CD4-positive, alpha-beta T cell treated with Interleukin-10 for 1 hour (primary cell): Measurements from ENCODE around the gene RCBTB1.
"Not testable (repeated sequence)": the region's sequence is repeated elsewhere in the genome, so short reads cannot be mapped to it uniquely, and the experiment has no call there.

Experiments
- DNase-seq: peaks from one replicate; pipeline ENCODE4 v3.0.0-alpha.2; 2020

Gene RCBTB1

DNA sequence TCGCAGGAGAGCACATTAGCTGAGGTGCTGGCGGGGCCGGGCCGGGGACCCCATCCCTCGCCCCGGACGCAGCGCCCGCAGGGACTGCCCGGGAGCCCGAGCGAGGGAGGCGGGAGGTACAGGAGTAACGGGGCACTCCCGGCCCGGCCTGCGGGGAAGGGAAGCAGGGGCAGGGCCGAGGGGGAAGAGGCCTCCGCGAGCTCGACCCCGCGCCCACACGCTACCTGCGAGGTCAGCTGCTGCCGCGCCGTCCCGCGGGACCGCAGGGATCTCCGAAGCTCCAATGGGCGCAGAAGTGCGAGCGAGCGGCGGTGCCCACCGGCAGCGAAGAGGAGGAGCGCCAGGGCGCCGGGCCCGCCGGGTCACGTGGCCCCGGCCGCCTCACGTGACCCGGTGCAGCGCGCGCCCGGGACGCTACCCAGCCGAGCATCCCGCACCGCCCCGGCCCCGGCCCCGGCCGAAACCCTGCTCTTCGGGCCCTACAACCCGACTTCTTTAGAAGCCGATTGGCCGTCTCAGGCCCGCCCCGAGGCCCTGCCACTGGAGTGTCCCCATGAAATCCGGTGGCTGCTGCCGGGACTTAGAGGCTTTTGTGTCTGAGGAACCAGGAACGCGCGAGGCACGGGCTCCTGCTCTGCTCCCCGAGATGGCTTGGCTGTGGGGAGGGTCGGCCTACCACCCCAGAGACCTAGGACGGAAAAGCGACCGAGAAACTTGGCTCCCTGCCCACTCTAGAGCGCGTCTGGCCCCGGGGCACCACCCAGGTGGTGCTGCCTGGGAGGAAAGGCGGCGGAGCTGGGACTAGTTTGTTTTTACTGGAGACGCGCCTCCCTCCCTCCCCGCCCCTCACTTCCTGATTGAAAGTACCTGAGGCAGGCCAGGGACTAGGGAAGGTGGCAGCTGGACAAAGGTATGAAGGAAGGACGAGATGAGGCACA is at the start of gene RCBTB1:
RCBTB1 (minus strand) TSS at position 339 of the 938 bp plus-strand sequence. CDS start 18,279 bp downstream, outside the sequence.
- DNase-seq, result peak; percentile 74

DNA sequence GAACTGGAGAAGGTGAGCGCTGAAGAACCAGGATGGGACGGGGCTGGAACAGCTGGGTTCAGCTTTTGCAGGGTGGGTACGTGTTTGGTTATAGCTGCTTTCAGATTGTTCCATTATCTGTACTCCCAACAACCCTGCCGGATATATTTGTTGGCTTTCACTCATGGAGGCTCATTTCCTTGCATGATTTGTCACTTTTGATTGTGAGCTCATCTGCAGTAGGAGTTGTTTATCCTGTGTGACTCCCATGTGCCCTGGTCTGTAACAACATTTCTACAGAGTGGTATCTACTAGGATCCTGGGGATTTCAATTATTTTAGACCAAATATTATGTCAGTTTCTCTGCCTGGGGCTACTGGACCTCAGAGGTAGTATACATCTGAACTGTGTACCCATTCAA is 48.4 kb upstream of the RCBTB1 start:
- no peak for DNase-seq

DNA sequence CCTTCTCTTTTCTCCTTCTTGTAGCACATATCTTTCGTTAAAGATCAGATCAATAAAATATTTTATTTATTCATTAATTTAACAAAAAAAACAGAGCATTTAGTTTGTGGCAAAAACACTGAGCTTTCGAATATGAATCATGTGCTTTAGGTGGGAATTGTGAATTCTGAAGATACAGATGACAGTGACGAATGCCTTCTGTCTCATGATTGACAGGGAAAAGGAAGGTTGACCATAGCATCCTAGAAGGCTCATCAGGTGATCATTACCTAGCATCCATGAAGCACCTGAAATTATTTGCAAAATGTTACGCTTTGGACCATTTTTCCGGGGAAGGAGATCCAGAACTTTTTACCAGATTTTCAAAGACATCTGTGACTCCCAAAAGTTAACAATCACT is 46.8 kb upstream of the RCBTB1 start:
- DNase-seq, result no peak

DNA sequence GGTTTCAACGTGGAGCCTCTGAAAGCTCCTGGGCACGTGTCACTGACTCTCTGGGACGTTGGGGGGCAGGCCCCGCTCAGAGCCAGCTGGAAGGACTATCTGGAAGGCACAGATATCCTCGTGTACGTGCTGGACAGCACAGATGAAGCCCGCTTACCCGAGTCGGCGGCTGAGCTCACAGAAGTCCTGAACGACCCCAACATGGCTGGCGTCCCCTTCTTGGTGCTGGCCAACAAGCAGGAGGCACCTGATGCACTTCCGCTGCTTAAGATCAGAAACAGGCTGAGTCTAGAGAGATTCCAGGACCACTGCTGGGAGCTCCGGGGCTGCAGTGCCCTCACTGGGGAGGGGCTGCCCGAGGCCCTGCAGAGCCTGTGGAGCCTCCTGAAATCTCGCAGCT is 45.2 kb upstream of the RCBTB1 start:
- DNase-seq, result no peak

DNA sequence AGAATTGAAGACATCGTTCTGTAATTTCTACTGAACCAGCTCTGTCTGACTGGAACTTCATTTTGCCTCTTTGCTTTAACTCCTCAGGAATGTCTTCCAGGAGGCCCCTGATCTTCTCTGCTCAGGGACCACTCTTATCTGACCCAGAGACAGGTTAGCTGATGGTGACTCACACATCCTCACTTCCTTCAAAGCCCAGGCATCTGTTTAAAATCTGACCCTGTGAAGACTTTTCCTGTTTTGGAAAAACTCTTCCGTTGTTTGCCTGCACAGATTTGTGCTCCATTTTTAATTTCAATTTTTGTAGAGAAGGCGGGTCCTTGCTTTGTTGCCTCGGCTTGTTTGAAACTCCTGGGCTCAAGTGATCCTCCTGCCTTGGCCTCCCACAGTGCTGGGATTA is 44.6 kb upstream of the RCBTB1 start:
- DNase-seq, result no peak

DNA sequence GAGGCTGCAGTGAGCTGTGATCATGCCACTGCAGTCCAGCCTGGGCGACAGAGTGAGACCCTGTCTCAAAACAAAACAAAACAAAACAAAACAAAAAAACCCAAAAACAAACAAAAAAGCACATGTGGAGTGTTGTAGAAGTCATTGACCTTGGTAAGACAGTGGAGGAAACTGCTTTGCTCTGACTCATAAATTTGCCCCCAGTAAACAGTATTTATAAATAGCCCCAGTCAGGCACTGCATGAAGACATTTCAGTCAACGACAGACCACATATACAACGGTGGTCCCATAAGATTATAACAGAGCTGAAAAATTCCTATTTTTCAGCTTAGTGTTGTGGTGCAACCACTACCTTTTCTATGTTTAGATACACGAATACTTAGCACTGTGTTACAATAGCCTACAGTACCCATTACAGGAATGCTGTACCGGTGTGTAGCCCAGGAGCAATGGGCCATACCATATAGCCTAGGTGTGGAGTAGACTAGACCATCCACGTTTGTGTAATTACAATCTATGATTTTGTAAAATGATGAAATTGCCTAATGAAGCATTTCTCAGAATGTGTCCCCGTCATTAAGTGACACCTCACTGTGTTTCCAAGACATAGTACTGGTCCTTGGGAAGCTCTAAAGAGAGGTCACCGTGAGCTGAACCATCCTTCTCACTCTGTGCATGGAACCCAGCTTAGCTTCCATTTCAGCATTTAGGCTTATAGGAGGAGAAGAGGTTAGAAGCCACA is 44.0 kb upstream of the RCBTB1 start:
- DNase-seq, result no peak

DNA sequence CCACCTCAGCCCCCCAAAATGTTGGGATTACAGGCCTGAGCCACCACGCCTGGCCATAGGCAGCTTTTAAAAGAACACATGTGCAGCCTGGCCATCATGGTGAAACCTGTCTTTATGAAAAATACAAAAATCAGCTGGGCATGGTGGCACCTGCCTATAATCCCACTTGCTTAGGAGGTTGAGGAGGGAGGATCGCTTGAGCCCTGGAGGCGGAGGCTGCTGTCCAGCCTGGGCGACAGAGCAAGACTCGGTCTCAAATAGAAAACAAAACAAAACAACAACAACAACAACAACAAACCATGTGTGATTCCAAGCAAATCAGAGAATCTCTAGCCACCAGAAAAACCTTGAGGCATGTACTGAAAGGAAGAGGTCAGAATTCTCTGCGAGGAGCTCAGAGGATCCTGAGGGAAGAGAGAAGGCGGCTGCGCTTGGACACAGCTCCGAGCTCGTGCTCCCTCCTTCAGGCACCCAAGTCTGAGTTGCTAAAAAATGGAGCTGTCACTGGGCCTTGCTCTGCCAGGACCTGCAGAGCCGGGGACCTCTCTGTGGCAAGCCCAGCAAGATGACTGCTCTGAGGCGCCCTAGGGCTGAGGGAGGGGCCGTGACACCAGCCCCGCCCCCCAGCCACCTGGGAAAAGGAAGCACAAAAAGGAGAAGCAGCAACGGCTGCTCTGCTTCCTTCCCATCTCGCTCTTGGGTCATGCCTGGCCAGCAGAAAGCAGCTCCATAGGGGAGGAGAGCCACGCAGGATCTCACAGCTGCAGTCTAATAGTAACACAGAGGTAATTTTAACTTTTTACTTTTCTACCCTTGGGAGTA is 42.7 kb upstream of the RCBTB1 start, which contains the start of gene ARL11:
ARL11 (plus strand) TSS at position 677 of the 822 bp plus-strand sequence. CDS start 1,941 bp downstream, outside the sequence.
- DNase-seq, result peak; percentile 34

DNA sequence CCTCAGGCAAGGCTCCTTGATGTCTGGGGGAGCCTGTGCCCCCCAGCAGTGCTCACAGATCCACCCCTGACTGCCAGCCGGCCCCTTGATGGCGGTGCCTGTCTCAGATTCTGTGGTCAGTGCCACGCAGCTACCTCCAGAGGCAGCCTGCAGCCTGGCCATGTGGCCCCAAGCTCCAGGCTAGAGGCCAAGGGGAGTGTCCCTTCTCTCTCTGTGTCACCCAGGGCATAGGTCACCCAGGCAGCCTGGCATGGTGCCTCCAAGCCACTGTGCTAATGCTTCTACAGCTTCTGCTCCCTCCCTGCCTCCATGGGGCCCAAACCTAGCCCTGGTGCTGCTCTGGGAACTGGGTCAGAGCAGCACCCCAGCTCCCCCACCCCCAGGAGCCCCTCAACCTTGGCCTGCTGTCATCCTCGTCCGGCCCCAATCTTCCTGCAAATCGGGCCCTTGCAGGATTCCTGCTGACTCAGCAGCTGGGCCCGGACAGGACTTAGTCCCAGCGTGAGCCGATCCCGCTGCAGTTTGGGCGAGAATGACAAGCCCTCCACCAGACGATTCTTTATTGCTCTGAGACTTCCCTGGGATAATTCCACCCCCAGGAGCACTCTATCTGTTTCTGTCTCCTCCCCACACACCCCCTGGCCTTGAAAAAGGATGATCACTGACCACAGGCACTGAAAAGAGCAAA is 40.2 kb upstream of the RCBTB1 start:
- DNase-seq, result no peak

DNA sequence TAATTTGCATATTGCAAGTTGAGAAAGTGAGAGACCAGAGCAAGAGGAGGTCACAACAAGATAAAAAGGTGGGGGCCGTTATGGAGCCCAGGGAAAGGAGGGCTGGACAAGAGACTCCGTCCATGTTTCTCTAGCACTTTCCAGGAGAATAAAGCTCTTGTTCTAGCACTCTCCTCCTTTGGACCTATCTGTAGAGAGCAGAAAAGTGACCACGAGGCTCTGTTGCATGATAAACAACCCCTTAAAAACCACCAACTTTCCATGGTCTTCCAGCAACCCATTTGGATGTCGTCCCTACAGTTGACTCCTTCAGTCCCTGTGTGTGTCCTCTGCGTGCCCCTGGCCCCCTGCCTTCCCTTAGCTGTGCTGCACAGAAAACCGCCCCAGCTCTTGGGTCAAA is 38.9 kb upstream of the RCBTB1 start:
- no peak for DNase-seq

DNA sequence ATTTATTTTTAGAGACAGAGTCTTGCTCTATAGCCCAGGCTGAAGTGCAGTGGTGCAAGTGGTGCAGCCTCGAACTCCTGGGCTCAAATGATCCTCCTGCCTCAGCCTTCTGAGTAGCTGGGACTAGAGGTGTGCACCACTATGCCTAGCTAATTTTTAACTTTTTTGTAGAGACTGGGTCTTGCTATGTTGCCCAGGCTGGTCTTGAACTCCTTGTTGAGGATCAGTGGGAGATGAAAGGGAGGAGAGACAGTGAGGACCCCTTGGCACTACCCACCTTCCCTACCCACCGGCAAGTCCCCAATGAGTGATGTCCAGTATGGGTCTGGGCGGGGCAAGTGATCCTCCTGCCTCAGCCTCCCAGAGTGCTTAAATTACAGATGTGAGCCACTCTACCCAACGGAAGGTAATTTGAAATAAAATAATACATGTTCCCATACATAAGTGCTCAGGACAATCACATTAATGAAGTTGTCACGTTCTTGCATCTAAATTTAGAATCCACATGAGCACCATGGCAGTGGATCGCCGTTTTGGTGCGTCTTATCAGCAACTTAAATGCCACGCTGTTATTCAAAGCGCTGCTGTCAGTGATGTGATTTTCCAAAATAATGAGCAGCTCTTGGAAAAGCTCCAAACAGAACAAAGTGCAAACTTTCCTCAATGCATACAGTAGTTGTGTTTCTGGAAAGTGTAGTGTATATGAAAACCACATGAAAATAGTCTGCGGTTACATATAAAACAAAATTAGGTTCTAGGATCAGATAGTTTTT is 37.0 kb upstream of the RCBTB1 start:
- DNase-seq, result no peak

DNA sequence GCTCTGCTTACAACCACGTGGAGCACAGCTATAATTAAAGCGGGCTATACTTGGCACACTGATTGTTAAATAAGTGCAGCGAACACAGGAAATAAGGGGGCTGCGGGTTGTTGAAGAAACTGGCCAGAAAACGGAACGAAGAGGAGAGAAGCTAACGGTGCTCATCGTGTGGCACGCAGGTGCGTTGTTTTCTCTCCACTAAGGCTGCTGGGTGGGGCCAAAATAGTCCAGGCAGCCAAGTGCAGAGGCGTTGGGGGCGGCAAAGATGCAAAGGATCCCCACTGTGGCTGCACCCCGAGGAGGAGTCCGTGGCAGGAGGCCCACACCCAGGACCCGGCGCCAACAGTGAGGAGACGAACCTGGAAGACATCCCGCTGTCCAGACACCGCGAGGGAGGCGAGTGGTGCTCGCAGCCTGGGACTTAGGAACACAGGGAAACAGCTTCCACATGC is 34.8 kb upstream of the RCBTB1 start:
- no peak for DNase-seq

DNA sequence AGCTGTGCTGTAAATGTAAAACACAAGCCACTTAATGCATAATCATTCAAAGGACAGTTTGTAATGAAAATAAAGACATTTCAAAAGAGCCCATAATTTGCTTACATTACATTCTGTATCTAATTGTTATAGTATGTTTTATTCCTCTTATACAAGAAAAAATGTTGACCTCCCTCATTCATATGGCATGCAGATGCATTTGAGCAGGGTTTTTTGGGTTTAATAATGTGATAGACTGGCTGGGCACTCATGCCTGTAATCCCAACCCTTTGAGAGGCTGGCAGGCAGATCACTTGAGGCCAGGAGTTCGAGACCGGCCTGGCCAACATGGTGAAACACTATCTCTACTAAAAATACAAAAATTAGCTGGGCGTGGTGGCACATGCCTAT is 31.3 kb upstream of the RCBTB1 start:
- no peak for DNase-seq

DNA sequence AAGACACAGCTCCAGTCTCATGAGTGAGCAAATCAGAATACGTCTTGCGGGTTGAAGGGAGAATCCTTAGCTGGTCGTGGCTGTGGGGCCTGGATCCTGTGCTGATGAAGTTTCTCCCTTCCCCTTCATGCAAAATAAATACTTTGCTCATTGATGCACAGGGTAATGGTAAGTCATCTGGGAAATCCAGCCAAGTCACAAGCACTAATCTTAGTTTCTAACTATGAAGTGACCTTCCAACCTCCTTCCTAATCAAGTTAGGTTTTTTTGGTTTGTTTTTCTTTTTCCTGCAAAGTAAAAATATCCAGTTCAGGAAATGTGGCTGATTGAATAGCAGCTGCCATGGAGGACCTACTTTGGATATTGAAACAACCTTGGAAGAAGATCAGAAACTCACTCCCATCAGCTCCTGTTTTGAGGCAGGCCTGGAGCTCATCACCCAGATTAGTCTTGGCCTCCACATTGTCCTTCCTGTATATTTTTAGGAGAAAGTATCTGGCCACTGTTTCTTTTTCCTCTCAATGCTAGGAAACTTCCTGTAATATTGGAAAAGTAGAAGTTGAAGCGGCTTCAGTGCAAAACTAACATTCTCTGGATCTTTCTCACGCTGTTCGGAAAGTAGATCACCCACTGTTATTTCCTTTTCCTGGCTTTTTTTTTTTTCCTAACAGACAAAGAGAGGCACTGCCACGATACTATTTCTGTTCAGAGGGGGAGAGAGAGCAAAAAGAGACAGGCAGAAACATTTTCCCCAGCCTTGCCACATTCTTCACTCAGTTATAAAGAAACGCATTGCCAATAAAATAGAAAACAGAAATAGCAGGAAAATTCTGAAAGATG is 30.7 kb upstream of the RCBTB1 start:
- no peak for DNase-seq

DNA sequence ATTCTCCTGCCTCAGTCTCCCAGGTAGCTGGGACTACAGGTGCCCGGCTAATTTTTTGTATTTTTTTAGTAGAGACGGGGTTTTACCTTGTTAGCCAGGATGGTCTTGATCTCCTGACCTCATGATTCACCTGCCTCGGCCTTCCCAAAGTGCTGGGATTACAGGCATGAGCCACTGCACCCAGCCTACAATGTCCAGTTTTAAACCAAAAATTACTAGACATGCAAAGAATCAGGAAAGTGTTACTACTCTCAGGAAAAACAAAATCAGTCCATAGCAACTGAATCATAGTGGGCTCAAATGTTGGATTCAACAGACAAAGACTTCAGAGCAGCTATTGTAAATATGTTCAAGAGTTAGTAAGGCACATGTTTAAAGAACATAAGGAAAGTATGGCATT is 26.7 kb upstream of the RCBTB1 start:
- not testable (repeated sequence) for DNase-seq

DNA sequence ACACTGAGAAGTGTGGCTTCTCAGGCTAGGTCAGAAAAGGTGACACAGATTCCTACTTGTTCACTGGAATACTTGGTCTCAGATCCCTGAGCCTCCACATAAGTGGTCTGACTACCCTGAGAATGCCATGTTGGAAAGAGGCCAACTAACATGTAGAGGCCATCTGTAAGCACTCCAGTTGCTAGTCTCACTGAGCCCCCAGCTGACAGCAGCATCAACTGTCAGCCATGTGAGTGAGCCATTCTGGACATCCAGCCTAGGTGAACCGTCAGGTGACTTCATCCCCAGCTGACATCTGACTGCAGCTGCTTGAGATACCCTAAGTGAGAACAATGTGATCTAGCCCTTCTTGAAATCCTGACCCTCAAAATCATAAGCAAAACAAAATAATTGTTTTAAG is 24.8 kb upstream of the RCBTB1 start:
- DNase-seq, result no peak

DNA sequence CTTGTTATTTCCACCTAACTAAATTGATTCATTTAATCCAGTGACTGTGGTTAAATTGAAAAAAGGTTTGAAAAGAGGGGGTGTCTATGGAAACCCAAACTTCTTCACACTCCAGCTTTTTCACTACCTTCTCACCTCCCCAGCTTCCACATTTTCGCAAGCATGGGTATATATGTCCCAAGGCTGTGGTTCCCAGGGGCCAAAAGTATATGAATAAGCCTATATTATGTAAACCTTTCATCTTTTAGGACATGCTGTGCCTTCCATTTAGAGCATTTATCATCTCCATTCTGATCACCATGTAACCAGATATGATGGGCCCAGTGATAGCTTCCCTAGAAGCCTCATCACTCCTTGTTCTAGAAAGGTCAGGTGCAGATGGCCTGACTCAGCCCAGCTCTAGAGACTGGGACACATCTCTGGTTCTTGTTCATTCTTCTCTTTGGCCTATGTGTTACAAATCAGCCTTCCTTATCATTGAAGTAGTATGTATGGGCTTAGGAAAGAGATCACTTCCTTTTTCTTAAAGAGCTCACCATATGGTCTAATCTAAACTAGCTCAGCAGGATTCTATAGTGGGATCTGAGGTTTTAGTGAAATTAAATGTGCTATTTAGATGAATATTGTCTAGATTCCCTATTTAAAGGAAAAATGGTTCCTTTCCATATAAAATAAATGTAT is 23.4 kb upstream of the RCBTB1 start:
- no peak for DNase-seq

DNA sequence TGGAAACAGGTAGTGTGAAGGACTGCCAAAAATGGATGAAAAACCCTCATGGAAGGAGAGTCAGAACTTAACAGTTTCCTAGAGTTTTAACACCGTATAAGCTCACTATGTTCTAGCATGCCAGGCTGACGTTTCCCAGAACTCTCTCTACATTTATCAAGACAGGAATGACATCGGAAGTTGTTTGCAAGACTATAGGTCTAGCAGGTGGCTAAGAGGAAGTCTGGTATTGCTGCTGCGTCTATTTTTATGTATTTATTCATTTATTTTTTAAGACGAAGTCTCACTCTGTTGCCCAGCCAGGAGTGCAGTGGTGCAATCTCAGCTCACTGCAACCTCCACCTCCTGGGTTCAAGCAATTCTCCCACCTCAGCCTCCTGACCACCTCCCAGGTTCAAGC is 22.4 kb upstream of the RCBTB1 start:
- DNase-seq, result no peak

DNA sequence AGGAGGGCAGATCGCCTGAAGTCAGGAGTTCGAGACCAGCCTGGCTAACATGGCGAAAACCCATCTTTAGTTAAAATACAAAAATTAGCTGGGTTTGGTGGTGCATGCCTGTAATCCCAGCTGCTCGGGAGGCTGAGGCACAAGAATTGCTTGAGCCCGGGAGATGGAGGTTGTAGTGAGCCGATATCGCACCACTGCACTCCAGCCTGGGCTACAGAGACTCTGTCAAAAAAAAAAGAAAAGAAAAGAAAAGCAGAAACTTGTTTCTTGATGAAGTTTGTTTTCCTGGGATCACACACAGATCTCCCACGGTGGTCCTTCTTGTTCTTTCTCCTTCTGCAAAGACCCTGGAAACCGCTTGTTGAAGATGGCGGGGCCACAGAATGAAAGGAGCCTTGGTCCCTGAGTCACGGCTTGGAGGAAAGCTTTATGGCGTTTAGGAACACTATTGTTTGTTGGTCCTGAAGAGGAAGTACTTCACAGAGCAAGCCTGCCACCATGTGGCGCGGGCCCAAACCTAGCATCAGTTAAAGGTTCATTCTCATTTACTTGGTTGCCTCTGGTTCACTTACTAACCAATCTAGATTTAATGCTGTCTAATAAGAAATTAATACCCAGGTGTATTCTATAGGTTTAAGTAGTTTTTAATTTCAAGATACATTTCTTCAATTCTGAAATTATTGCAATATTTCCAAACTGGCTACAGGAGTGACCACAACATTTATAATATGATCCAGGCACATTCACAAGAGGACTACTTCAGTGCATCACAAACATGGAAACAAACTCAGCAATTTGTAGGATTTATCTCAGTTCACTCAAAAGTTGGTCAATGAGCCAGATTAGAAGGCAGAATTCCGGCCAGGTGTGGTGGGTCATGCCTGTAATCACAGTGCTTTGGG is 21.6 kb upstream of the RCBTB1 start:
- DNase-seq, result peak; percentile 83

DNA sequence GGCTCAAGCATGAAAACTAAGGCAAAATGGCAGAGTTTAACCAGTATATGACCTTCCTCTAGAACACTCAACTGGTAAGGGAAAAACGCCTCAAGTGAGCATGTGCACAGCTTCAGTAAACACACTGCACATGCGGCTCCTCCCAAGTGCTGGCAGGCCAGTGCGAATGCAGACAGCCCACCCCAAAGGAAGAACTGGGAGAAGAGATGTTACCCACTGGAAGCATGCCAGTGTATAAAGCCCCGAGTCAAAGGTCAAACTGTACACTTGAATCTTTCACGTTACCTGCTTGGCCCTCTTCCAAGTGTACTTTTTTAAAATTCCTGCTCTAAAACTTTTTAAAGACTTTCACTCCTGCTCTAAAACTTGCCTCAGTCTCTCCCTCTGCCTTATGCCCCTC is 19.2 kb upstream of the RCBTB1 start:
- no peak for DNase-seq
